Activated T-cell treated with anti-CD3 and anti-CD28 coated beads, Interleukin-2, amount 50 U/mL, for 4 hours (primary cell): ENCODE measurements around the gene KCNQ1. TPM values are rescaled to one million over a fixed set of nuclear protein-coding genes. Genes with fewer than 3 reads are reported as not detected.

ENCODE experiments used
- ATAC-seq, 2 donors: fragments of 200-7000 bp; cut with Tn5 transposase; one replicate each; pipeline ENCODE4 v1.10.0; 2021
- DNase-seq: peaks from one replicate; pipeline ENCODE4 v3.0.0-alpha.2; 2020
- H3K27me3 Mint-ChIP-seq: one replicate; pipeline ENCODE4 v1.8.0; 2021; ENCODE audit warnings: low read depth, mixed read lengths
- H3K36me3 Mint-ChIP-seq: one replicate; pipeline ENCODE4 v1.8.0; 2022; ENCODE audit warnings: mixed read lengths; ENCODE audit not compliant: insufficient read depth
- H3K4me1 Mint-ChIP-seq: one replicate; pipeline ENCODE4 v1.8.0; 2021; ENCODE audit warnings: low read depth, mixed read lengths
- H3K4me3 Mint-ChIP-seq: one replicate; pipeline ENCODE4 v1.8.0; 2021; ENCODE audit warnings: mild to moderate bottlenecking, moderate library complexity, mixed read lengths
- H3K9me3 Mint-ChIP-seq: one replicate; pipeline ENCODE4 v1.8.0; 2021; ENCODE audit warnings: mixed read lengths
- total RNA-seq, 3 donors: library from RNA; stranded (reverse); gene quantifications; one replicate each; pipeline ENCODE4 v1.2.1, GENCODE V29; 2021

The KCNQ1 gene
- total RNA-seq, 3 donors from 2014 or later = 2.3 to 3.0 (median 2.8) TPM

DNA sequence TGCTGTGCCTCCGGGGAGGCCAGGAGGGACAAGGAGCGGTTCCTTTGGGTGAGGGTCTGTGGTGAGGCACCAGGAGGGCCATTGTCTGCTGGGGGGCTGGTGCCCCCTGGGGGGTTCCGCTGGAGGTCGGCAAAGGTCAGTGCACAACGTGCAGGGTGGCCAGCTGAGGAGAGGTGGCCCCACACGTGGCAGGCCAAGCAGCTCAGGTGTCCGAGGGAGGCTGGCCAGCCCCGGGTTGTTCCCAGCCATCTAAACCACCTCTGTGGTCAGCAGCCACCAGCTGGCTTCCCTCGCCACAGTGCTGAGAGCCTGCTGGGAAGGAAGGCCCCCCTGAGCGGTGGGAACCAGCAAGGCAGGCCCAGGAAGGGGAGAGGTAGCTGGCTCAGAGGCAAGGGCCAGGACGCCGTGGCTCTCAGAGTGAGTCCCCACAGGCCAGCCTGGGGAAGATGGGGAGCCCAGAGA is 40.0 kb upstream of the KCNQ1 start:
- DNase-seq (no peak), ATAC-seq (no peak)
- Mint-ChIP-seq H3K4me3 (no peak overlapping the region), H3K27me3 (no peaks in the 10 kb centered on the region), H3K9me3 (no peaks in the 10 kb centered on the region), H3K4me1 (peaks cover 8% of the 10 kb centered on the region), H3K36me3 (peaks cover 5% of the 10 kb centered on the region)

DNA sequence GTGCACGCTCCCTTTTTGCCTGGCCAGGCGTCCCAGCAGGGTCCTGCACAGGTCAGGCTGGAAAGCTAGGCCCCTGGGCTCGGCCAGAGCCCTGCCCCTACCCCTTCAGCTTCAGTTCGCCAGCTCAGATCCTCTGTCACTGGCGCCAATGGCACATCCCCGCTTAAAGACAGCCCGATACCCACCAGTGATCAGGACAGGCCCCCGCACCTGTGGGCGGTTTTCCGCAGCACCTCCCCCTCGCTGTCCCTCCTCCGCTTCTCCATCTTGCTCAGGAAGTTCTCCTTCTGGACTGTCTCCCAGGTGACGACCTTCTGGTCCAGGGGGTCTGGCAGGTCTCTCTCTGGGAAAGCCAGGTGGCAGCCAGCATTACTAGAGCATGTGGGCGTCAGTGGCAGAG is 38.4 kb upstream of the KCNQ1 start:
- peaks cover 5% of the 10 kb centered on the region for H3K36me3 Mint-ChIP-seq
- no peak for ATAC-seq
- no peak for DNase-seq
- H3K27me3 Mint-ChIP-seq = no peaks in the 10 kb centered on the region
- H3K9me3 Mint-ChIP-seq = no peaks in the 10 kb centered on the region
- H3K4me1 Mint-ChIP-seq = peaks cover 6% of the 10 kb centered on the region
- H3K4me3 Mint-ChIP-seq = no peak overlapping the region

DNA sequence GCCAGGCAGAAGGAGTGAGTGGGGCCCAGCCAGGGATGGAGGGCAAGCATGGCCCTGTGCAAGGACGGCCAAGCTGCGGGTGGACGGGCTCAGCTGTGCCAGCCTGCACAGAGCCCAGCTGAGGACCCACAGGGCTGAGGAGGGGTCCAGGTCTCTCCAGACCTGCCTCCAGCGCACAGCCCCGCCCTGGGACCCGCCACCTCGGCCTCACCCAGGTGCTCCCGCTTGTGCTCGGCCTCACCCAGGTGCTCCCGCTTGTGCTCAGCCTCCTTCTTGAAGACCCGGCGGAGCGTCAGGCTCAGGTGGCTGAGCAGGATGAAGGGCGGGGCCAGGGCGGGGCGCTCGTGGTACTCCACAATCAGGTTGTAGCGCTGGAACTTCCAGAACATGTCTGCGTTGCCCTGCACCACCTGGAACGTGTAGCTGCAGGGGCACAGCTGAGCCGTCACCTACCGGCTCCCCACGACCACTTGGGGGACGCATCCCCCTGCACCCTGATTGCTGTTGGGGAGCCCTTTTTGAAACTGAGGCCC is 37.9 kb upstream of the KCNQ1 start:
- no peaks in the 10 kb centered on the region for H3K9me3 Mint-ChIP-seq
- no peak overlapping the region for H3K4me3 Mint-ChIP-seq
- DNase-seq = no peak
- peaks cover 5% of the 10 kb centered on the region for H3K4me1 Mint-ChIP-seq
- no peaks in the 10 kb centered on the region for H3K27me3 Mint-ChIP-seq
- no peak for ATAC-seq
- peaks cover 5% of the 10 kb centered on the region for H3K36me3 Mint-ChIP-seq

- H3K27me3 Mint-ChIP-seq = no peaks in the 10 kb centered on the region
- no peaks in the 10 kb centered on the region for H3K4me1 Mint-ChIP-seq
- DNase-seq (no peak), ATAC-seq (no peak)
- no peaks in the 10 kb centered on the region for H3K36me3 Mint-ChIP-seq
- no peak overlapping the region for H3K4me3 Mint-ChIP-seq
- no peaks in the 10 kb centered on the region for H3K9me3 Mint-ChIP-seq
Observed at GRCh38 chr11:2408671-2409070, 36.1 kb upstream of the KCNQ1 start.

DNA sequence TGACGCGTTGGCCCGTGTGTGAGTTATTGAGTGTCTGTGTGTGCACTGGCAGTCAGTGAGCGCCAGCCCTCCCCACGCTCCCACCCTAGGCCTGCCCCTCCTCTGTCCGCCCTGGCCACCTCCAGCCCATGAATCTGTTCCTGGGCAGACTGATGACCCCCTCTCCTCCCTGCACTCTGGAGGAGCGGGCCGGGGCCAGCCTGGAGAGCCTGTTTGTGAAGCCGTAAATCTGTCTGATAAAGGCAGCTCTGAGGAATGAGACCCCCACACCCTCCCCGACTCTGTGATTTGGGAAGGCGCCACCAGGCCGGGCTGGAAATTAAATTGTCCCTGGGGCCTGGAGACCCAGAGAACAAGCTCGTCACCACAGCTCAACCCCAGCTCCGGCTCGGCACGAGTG is 35.7 kb upstream of the KCNQ1 start:
- DNase-seq (no peak), ATAC-seq (no peak)
- Mint-ChIP-seq H3K4me1 (no peaks in the 10 kb centered on the region), H3K4me3 (no peak overlapping the region), H3K36me3 (no peaks in the 10 kb centered on the region), H3K9me3 (no peaks in the 10 kb centered on the region), H3K27me3 (no peaks in the 10 kb centered on the region)

DNA sequence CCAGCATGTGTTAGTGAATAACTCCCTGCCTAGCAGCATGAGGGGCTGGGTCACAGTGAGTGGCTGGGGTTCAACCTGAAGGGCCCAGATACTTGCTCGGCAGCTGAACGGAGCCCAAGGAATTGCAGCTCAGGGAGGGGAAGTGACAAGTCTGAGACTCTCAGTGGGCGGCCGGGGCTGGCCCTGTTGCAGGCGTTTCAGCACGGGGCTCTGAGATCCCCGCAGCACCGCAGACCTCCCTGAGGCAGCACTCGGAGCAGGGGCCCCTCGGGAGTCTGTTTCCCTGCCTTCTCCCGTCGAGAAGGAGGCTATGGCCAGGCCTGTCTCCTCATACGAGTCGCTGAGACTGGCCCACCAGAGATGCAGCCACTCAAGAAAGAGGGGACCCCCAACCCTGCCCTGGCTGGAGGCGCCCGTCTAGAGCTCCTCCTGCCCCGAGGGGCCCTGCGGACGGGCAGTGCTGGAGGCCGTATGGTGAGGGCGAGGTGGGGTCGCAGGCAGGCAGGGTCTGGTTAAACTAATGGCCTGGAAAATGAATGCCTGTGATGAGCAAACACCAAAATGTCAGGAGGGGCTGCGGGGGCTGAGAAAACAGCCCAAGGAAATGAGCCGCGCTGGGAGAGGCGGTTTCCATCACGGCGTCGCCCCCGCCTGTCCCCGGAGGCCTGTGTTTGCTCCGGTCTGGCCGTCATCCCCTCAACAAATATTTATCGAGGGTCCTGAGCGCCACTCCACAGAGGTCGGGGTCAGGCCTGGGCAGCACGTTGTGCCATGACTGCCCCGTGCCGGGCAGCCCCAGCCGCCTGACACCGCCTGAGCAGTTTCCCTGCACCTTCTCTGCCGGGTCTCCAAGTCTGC is 35.0 kb upstream of the KCNQ1 start:
- no peaks in the 10 kb centered on the region for H3K27me3 Mint-ChIP-seq
- ATAC-seq = no peak
- no peak for DNase-seq
- no peak overlapping the region for H3K4me3 Mint-ChIP-seq
- no peaks in the 10 kb centered on the region for H3K9me3 Mint-ChIP-seq
- H3K36me3 Mint-ChIP-seq = no peaks in the 10 kb centered on the region
- no peaks in the 10 kb centered on the region for H3K4me1 Mint-ChIP-seq

DNA sequence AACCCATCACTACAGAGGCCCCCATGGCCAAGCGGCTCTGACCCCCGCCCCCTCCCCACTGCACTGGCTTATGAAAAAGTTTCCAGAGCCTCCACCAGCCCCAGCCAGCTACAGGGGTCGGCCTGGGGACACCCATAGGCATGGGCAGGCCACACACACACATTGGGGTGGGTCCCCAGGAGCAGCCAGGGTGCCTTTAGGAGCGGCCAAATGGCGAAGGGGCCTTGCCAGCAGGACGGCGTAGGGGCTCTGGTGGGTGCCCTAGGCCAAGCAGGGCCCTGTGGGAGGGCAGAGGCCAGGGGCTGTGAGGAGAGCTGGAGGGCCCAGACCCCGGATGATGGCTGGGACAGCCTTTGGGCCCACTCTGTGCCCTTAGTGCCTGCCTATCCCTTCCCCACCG is 34.2 kb upstream of the KCNQ1 start:
- Mint-ChIP-seq H3K4me1 (no peaks in the 10 kb centered on the region), H3K27me3 (no peaks in the 10 kb centered on the region)
- no peak for ATAC-seq

DNA sequence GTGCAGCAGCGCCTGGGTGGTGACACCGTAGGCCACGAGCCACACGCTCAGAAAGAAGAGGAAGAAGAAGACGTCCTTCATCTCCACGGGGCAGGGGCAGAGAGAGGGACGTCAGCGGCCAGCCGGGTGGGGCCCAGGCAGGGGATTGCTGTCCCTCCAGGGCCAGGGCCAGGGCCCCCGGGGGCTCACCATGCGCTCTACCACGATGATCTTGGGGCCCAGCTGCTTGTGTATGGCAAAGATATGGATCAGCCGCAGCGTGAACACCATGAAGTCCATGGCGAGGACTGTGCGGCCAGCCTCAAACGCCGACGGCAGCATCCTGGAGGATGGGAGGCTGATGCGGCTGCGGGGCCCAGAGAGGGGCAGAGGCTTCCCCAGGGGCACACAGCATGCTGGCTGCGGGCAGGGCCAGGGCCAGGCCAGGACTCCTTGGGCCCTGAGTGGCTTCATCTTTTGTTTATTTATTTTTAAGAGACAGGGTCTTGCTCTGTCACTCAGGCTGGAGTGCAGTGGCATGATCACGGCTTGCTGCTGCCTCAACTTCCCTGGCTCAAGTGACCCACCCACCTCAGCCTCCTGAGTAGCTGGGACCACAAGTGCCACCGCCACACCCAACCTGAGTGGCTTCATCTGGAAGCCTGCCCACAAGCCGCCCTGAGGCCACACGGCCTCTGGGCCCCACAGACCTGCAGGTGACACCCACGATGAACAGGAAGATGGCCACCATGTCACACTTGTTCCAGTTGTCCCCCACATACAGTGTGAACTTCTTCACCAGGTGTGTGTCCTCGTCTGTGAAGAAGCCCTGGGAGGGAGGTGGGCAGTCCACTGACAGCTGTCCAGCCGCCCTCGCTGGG is 33.1 kb upstream of the KCNQ1 start:
- H3K36me3 Mint-ChIP-seq = no peaks in the 10 kb centered on the region
- no peaks in the 10 kb centered on the region for H3K9me3 Mint-ChIP-seq
- no peak overlapping the region for H3K4me3 Mint-ChIP-seq
- no peaks in the 10 kb centered on the region for H3K4me1 Mint-ChIP-seq
- ATAC-seq = no peak
- no peak for DNase-seq
- H3K27me3 Mint-ChIP-seq = no peaks in the 10 kb centered on the region

More for the DNA sequence above, 34.2 kb upstream of the KCNQ1 start:
- H3K36me3 Mint-ChIP-seq = no peaks in the 10 kb centered on the region
- no peaks in the 10 kb centered on the region for H3K9me3 Mint-ChIP-seq
- DNase-seq = no peak
- no peak overlapping the region for H3K4me3 Mint-ChIP-seq

DNA sequence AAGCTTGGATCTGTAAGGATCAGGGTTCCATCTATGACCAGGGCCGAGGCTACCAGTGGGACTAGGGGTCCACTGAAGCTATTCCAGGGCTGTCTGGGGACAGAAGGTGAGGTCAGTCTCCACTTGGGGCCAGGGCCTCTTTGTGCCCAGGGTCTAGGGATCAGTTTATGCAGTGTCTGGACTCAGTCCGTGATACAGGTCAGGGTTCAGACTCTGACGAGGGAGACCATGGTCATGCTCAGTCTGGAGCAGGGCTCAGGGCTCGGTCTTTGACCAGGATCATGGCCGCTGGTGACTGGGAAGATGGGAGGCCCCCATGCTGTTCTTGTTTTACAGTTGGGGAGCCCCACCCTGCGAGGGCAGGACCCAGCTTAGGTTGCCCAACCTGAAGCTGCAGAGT is 32.5 kb upstream of the KCNQ1 start:
- no peak overlapping the region for H3K4me3 Mint-ChIP-seq
- no peaks in the 10 kb centered on the region for H3K4me1 Mint-ChIP-seq
- ATAC-seq = no peak
- no peaks in the 10 kb centered on the region for H3K9me3 Mint-ChIP-seq
- DNase-seq = no peak
- H3K36me3 Mint-ChIP-seq = no peaks in the 10 kb centered on the region
- no peaks in the 10 kb centered on the region for H3K27me3 Mint-ChIP-seq

GRCh38 chr11:2413742-2414579 is 30.8 kb upstream of the KCNQ1 start:
- DNase-seq (no peak), ATAC-seq (no peak)
- Mint-ChIP-seq H3K4me1 (no peaks in the 10 kb centered on the region), H3K36me3 (no peaks in the 10 kb centered on the region), H3K4me3 (no peak overlapping the region), H3K9me3 (no peaks in the 10 kb centered on the region), H3K27me3 (no peaks in the 10 kb centered on the region)

DNA sequence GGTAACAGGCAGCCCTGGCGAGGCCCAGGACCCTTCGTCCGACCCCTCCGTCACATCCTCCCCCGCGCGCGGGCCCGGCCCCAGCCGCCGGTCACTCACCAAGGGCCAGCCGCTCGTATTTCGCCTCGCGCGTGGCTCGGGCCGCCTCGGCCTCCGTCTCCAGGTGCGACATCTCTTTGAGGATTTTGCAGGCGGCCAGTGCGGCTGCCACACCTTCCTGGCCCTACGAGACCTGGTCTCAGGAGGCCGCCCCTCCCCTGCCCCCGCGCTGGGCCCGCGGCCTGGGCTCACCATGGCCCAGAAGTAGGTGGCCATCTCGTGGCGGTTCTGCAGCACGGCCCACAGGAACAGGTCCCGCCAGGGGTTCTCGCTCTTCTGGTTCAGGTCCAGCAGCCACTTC is 30.2 kb upstream of the KCNQ1 start:
- no peaks in the 10 kb centered on the region for H3K9me3 Mint-ChIP-seq
- no peak overlapping the region for H3K4me3 Mint-ChIP-seq
- DNase-seq = no peak
- peaks cover under 1% of the 10 kb centered on the region for H3K4me1 Mint-ChIP-seq
- no peaks in the 10 kb centered on the region for H3K36me3 Mint-ChIP-seq
- no peak for ATAC-seq
- no peaks in the 10 kb centered on the region for H3K27me3 Mint-ChIP-seq

DNA sequence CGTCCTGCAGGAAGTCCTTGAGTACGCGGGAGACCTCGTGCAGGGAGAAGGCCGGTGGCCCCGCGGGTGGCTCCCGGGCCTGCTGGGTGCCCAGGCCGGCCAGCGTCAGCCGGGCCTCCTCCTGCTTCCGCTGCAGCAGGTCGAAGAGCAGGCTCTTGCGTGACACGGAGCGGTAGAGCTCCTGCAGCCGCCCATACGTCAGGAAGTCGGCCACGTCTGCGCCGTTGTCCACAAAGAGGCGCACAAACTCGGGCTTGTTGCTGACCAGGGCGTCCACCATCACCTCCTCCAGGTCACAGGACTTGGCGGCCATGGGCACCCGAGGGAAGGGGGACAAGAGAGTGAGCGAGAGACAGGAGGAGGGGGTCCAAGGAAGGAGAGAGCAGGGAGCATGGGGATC is 29.6 kb upstream of the KCNQ1 start:
- Mint-ChIP-seq H3K4me1 (peaks cover 2% of the 10 kb centered on the region), H3K27me3 (no peaks in the 10 kb centered on the region), H3K36me3 (no peaks in the 10 kb centered on the region)

DNA sequence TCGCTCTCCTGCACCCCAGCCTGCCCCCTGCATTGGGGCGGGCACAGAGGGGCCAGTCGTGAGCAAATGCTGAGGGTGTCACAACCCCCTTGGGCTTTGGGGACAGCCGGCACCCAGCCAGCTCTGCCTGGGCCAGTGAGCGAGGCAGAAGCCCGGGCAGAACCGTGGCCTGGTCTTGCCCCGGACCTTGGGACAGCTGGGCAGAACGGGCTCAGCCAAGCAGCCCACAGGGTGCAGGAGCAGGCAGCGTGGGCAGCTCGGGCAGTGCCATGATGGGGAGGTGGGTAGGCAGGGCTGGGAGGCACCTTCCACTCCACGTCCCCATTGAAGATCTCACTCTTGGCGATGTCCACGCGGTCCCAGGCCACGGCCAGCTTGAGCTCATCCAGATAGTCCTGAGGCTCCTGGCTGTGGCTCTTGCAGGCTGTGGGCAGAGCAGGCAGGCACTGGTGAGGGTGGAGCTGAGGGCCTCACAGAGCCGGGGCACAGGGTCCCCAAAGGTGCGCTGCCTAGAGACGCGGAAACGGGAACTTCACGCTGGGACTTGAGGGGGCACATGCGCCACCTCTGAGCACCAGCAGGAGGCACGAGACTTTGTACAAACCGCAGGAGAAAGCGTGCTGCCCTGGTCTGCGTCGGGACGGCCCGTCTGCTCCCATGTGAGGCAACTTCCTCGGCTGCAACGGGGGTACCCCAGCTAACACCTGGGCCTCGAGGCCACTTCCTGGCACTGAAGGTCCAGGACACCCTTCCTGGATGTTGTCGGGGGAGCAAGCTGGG is 29.0 kb upstream of the KCNQ1 start:
- Mint-ChIP-seq H3K9me3 (no peaks in the 10 kb centered on the region), H3K27me3 (no peaks in the 10 kb centered on the region), H3K4me1 (peaks cover 2% of the 10 kb centered on the region)

More for the DNA sequence above, 29.6 kb upstream of the KCNQ1 start:
- Mint-ChIP-seq H3K9me3 (no peaks in the 10 kb centered on the region), H3K4me3 (no peak overlapping the region)
- no peak for ATAC-seq
- DNase-seq = no peak

More for the DNA sequence above, 29.0 kb upstream of the KCNQ1 start:
- Mint-ChIP-seq H3K4me3 (no peak overlapping the region), H3K36me3 (no peaks in the 10 kb centered on the region)
- ATAC-seq = no peak
- DNase-seq = no peak
